HG03025 (cell line): Measurements from ENCODE around the gene TNPO3.

ENCODE experiments used
- ATAC-seq: cut with Tn5 transposase; IDR thresholded peaks from one replicate; pipeline ENCODE4 v1.9.1; 2021; ENCODE audit warnings: mild to moderate bottlenecking, moderate library complexity; ENCODE audit not compliant: unreplicated experiment, low FRiP score

The TNPO3 gene

DNA sequence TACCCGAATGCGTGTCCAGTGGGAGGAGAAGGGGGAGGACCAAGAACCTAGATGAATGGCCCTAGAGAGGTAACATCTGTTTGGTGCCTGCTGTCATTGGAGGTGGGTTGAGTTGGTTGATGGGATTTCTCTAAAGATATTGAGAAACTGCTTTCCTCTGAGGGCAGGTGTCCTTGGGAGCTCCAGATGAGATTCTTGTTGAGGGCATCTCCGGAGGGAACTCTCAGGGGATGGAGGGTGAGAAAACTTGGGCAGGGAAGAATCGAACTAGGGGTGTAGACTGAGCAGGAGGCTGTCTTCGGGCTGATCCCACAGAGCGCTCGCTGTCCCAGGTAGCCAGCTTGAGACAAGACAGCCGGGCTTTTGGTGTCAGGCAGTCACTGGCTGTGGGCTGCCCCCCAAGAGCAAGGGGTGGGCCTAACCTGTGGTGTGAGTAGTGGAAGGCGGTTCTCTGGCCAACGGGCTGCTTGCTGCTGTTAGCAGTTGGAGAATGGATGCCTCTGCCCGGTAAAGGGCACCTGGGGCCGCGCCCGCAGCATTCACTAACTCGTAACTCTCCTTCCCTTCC is 113.5 kb downstream of the TNPO3 start:
- ATAC-seq: no peak

DNA sequence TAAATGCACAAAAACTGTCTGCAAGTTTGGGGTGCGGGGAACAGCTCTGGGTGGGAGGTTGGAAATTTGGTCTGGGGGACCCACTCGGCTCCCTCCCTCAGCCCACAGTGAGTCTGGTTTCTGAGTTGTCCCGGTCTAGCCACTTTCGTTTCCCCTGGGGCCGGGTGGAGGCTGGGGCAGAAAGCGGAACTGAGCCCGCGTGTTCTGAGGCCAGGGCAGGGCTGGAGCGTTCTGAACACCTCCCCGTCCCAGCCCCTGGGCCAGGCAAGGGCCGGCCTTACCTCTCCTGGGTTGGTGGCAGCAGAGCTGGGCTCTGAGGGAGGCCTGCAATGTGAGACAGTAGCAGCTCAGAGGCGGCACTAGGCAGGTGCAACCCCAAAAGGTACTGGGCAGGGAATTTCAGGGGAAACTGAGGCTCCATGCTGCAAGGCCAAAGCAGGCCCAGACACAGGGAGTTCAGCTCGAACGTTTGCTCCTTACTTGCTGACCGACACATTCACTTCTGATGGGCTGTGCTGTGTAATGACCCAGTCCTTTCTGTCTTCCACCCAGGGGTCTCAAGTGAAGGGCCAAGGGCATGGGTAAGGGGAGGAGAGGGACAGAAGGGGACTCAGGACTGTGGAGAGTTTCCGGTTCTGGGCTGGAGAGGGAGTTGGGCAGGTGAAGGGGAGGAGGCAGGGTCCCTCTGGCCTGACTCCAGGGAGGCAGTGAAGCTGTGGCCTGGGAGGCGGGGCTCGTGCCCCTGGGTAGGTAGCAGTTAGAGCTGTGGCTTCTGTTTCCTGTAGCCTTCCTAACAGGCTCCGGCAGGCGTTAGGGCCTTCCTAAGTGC is 114.2 kb downstream of the TNPO3 start:
- peak; percentile 62 for ATAC-seq

DNA sequence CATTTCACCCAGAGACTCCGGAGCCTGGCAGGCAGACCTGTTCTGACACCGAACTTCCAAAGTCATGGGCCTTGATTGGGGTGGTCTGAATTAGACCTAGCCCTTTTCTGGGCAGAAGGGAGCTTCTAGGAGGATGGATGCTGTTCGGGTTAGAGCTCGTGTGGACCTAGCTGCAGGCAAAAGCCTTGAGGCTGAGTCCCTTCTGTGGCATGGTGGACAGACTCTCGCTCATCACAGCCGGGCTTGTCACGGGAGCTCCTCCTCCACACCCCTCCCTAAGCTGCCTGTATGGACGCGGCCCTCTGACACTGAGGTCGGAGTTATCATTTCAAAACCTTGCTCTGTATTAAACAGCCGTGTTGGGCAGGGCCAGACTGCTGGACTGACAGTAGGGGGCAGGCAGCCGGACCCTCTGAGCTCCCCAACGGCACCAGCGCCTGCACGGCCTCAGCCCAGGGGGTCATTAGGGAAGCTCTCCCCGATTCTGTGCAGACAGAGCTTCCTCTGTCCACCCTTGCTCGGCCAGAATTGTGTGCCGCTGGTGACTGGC is 115.0 kb downstream of the TNPO3 start:
- peak; percentile 12 for ATAC-seq

DNA sequence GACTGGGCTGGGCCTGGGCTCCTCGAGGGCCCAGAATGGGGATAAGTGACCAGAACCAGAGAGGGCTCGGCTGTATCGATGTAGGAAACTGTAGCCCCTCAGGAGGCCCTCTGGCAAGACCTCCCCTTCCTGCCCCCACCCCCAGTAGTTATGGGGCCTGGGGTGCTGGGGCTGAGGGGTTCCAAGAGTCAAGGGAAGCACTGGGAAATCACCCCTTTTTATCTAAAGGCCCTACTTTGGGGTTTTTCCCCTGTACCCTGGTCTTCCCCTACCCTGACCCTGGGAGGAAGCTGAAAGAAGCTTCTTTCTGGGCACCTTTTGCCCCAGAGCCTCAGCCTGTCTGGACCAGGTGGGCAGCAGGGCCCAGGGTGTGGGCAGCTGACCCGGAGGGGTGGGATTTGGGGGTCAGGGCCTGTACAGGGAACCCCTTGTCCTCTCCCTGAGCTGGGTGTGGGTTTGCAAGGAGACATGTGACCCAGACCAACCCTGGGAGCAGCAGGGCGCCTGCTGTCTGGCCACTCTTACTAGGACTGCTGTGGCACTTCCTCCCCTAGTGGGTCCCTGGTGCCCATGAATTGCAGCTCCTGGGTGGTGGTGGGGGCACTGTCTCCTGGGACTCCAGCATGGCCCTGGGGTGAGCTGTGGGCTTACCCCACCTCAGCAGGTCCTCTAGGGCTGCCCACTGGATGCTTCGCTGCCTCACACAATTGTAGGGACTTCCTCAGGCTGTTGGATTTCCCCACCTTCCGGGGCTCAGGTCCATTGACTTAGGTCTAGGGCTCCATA is 115.6 kb downstream of the TNPO3 start:
- peak; percentile 6 for ATAC-seq

DNA sequence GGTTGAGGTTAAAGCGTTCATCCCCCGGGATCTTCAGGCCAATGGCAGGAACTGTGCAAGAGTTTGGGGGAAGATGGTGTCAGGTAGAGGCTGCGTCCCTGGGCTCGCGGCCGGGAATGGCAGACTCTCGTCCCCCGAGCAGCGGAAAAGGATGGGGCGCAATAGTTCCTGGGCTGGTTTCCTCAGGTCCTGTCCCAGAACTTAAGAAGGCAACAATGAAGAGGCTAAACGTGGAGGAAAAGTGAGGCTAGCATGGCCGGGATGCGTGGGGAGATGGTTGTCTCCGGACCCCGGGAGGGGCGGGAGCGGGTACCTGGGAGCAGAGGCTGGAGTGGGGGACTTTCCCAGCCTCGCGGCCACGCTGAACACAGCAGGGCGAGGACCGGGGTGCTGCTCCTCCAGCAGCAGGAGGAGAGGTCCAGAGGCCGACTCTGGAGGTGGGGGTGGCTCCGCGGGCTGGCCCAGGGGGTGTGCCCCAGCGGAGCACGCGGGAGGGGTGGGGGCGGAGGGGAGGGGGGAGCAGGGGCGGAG is 116.3 kb downstream of the TNPO3 start:
- no peak for ATAC-seq

DNA sequence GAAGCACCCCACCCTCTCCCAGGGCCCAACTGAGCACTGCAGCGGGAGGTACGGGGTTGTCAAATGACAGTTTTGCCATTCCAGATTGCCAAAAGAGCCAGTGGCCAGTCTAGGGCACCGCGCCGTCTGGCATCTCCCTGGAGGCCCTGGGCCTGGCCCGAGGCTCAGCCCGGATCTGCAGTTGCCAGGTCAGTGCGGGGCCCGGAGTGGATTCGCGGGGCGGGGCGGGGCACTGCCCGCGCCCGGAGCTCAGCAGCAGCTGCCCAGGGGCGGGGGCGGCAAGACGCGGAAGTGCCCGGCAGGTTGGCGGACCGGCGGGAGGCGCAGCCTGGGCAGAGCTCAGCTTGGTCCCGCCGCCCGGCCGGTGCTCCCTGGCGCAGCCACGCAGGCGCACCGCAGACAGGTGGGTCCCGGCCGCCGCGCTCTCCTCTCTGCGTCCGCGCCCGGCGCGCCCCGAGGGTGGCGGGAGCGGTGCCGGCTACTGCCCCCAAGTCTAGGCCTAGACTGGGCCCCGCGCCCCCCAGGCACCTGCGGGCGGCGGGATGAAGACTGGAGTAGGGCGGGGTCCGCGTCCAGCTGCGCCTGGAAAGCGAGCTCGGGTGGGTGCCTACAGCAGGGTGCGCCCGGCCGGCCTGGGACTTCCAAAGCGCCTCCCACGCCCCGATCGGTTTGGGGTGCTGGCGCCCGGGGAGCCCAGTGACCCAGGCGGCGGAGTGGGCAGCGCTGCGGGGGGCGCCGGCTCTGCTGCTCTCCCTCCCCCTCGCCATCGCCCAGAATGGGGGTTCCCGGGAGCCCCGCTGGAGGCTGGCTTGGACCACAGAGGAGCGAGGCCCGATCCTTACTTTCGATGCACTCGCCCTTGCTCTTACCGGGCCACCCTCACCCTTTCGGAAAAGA is 117.0 kb downstream of the TNPO3 start, which contains the start of gene IRF5:
Gene IRF5, plus strand, starts transcription at position 281 of the 897 bp plus-strand sequence. CDS start 4,155 bp downstream, outside the sequence.
- ATAC-seq: no peak

DNA sequence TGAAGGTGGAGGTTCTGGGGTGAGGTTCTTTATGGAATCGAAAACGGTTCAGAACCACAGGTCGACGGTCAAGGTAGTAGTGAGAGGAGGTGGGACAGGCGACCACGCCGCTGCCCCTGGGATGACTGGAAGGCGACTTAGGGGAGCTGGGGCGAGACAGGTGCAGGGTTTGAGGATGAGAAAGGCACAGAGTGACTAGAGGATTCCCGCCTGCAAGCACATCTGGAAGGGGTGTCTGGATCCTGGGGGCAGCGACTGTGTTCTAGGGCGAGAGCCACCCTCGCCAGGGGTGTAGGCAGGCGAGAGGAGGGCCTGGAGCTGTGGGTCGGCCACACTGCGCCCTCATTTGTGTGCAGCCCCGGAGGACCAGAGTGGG is 117.7 kb downstream of the TNPO3 start:
- ATAC-seq: no peak

DNA sequence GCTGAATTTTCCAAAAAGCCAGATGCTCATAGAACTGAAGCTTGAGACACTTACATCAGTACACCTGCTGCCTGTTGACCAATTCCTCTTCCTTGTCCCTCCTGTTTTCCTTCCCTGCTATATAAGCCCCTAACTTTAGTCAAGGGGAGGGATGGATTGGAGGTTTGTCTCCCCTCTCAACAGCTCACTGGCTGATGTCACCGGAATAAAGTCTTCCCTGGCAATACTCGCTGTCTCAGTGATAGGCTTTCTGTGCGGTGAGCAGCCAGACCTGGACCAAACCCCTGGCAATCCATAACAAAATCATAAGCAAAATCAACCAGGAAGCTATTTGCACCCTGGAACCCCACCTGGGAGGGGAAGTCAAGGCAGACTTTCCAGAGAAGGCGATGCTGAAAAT is 118.1 kb downstream of the TNPO3 start:
- no peak for ATAC-seq

DNA sequence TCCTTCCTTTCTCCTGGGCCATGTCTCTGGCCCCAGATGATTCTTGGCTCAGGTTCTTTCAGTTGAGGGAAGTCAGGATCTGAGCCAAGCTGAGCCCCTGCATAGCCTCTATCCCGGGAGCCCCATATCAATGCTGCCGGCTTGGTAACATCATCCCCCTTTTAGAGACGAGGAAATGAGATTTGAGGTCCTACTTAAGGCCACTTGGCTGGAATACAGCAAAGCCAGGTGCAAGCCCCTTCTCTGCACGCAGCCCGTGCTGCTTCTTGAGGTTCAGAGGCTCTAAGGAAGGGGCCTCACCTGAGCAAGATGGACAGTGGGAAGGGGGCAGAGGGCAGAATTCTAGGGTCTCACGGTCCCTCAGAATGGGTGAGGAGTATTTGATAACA is 119.6 kb downstream of the TNPO3 start:
- no peak for ATAC-seq

DNA sequence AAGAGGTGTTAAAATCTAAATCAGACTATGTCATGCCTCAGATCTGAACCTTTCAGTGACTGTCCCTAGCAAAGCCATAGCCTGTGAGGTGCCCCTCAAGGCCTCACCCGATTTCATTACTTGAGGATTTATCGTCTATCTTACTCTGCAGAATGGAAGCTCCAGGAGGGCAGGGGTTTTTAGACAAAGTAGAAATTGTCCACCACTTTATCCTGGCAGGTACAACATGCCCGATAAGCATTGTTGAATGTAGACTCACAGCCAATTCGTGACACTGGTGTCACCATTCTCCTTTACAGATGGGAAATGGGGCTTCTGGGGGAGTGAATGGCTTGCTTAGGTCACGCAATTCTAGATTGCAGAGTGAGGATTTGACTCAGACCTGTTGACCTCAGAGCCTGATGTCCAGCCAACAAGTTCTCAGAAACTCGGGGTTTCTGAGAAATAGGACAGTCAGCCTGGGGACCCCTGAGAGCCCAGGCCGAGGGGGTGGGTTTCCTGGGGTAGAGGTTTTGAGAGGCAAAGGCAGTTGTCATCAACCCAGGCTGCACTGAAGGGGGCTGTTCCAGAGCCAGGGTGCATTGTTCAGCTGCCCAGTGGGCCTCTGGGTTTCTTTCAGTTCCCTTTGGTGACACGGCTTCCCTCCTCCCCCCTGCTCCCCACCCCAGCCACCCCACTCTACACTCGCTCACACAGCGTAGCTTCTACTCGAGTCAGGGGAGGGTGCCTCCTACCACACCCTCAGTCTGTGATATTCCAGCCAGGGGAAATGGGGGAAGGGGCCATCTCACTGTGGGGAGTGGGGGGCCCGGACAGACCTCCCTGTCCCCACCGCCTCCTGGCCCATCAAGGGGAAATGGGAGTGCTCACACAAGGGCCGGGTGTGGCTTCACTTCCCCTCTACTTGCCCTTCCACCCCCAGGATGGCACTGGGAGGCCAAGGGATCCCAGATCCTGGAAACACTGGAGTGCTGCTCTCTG is 120.3 kb downstream of the TNPO3 start:
- peak; percentile 31 for ATAC-seq

DNA sequence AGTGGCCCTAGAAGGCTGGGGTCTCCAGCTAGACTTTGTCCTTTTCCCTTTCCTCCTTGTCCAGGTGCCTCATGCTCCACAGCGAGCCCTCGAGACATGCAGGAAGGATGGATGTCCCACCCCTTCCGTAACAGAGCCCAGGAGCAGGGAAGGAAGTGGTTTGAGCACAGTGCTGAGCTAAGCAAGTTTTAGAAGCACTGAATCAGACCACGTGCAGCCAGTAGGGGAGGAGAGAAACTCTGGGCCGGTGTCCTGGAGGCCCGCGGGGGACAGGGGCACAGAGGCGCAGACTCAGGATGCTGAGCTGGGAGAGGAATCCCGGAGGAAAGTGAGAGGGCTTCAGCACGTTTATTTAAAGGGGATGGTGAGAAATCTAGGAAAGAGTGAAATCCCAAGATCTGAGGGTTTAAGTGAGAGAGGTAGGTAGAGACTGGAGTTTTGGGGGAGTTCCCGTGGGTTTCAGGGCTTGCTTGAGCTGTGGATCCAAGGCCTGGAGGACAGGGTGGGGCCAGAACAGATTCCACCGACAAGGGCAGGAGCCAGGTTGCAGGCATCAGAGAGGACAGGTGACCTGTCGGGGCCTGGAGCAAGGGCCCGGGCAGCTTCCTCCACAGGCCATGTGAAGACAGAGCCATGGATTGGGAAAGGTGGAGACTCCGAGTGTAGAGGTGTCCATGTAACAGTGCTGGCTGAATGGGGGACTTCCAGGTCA is 121.6 kb downstream of the TNPO3 start:
- peak; percentile 31 for ATAC-seq

DNA sequence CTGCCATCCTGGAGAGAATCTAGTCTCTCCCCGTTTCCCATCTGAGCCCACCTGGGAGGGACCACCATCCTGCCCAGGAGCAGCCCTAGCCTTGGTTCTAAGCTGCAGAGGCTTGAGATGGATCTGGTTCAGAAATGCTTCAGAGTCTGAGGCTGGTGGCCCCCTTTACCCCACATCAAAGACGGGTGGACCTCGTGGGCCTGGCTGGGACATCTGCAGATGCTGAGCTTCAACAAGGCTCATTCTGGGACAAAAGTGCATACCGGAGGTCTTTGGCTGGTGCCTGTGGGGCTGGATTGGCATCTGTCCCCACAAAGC is 122.1 kb downstream of the TNPO3 start:
- ATAC-seq: no peak

DNA sequence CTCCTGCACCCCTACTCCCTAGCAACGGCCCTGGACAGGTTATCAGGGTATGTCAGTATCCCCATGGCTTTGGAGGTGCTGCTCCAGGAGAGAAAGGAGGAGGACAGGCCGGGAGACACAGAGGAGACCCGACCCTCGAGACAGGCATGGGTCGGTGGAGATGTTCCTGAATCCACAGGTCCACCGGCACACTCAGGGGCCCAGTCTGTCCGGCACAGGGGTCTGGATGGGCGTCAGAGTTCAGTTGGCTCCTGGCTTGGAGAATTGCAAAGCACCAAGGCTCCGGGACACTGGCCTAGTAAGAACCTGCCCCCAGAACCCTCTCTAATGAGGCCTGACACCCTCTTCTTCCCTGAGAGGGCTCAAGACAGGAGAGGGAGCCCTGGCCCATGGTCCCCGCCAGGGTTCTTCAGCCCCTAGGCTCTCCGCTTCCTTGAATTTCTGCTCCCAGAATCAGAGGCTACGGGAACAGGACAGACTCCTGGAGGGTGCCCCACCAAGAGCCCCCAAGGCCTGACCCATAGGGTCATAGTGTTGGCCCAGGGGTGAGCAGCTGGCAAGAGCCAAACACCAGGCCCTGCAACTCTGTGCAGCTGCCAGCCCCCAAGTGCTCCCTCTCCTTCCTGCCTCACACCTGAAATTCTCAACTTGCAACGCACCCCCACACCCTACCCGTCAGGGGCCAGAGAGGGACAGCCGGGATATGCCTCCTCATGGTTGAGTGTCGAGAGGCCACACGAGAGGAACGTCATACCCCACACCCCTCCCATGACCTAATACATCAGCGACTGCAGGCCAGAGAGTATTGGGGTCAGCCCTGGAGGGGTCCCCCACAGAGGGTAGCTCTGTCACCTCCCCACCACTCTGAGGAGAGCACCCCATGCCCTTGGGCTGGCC is 122.7 kb downstream of the TNPO3 start:
- no peak for ATAC-seq

DNA sequence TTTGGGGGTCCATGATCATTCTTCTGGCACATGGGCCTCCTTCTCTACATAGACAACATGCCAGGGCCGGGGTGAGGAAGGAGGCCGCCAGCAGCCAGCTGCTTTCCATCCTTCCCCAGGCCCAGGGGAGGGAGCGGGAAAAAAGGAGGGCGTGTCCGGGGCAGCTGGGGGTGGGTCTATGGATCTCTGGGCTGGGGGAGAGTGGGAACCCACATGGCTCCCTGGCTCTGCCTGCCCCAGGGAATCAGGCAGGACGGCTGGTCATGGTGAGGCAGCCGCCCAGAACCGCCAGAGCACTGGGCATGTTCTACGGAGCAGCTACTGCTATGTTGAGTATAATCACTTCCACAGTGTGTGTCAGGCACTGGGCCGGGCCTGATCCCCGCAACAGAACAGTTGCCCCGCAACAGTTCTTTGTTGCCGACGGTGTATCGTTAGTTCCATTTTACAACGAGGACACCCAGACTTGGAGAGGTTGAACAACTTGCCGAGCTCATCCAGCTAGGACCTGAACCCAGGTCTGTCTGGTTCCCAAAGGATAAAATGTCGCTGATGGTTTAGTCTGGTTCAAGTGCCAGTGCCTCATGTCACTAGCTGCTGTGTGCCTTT is 123.6 kb downstream of the TNPO3 start:
- ATAC-seq: no peak

DNA sequence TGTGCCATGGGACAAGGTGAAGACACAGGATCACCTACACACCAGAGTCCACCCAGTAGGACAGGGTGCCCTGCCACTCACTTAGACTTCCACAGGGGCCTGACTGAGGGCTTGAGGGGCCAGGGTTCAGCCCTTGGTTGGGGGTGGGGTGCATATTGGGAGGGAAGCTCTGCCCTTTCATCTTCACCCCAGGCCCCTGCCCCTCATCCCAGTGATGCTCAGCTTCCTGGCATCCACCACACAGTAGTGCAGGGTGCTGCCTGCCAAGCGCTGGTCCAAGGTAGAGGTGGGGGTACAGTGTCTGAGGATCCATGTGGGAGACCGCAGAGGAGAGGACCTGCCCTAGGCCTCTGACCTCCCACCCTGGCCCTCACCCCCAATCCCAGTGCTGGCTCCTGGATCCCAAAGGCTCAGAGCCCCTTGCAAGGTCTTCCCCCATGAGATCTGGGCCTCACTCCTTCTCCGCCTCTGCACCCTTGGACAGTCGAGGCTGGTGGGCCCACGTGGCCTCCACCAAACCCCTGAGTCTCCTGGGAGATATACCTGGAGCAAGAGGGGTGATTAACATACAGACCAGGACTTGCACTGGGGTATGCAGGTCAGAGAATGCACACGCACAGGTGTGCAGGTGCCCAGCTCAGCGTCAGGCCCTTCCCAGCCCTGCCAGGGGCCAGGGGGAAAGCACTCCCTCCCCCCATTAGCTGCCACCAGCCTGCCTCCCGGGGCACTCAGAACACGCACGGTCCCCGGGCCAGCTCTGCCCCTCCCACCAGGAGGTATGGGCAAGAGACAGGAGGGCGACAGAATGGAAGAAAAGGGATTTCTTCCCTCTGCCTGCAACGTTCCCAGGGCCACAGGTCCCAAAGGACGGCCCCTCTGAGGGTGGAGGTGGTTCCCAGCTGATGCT is 125.8 kb downstream of the TNPO3 start:
- no peak for ATAC-seq
